22Rv1 (cell line): Measurements from ENCODE around the gene RIMS3.

Experiments
- ZFX ChIP-seq: fragments of 450-650 bp; IDR thresholded peaks from 2 replicates; pipeline ENCODE4 v1.6.1; 2017; ENCODE audit warnings: antibody characterized with exemption, borderline replicate concordance
- TF ChIP-seq, protein P1 (sequence below): fragments of 450-650 bp; IDR thresholded peaks from 2 replicates; pipeline ENCODE4 v1.5.1; 2017; ENCODE audit warnings: mild to moderate bottlenecking

DNA sequence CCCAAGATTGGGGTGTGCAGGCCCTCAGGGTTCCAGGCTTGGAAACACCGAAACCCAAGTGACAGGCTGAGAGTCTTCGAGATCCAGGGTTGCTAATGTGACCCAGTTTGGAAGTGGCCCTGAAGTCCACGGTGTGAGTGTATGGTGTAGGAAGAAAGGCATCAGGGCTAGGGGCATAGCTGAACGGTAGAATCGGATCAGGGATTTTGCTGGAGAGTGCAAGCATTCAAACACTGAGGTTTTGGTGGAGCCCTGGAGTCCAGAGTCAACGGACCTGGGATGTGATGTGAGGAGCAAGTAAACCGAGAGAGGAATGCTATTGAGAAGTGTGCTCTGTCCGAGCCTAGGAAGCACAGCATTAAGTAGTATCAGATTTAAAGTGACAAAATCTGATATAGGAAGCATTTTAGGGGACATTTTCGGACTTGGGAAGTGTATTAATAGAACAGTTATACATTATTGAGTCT, 27.0 kb upstream of the RIMS3 start:
- TF ChIP-seq, protein P1, sequence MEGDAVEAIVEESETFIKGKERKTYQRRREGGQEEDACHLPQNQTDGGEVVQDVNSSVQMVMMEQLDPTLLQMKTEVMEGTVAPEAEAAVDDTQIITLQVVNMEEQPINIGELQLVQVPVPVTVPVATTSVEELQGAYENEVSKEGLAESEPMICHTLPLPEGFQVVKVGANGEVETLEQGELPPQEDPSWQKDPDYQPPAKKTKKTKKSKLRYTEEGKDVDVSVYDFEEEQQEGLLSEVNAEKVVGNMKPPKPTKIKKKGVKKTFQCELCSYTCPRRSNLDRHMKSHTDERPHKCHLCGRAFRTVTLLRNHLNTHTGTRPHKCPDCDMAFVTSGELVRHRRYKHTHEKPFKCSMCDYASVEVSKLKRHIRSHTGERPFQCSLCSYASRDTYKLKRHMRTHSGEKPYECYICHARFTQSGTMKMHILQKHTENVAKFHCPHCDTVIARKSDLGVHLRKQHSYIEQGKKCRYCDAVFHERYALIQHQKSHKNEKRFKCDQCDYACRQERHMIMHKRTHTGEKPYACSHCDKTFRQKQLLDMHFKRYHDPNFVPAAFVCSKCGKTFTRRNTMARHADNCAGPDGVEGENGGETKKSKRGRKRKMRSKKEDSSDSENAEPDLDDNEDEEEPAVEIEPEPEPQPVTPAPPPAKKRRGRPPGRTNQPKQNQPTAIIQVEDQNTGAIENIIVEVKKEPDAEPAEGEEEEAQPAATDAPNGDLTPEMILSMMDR = no peak
- TF ChIP-seq ZFX = no peak
